HCT116 (cell line): ENCODE data around the gene C4A. TPM values are rescaled to one million over a fixed set of nuclear protein-coding genes. Genes with fewer than 3 reads are reported as not detected.

Source experiments
- ATAC-seq: fragments of 200-7000 bp; cut with Tn5 transposase; 2 replicates; pipeline ENCODE4 v1.9.1; 2020; ENCODE audit warnings: mild to moderate bottlenecking, moderate library complexity
- BruUV-seq: library from RNA; stranded (reverse); fragments of 400-500 nt; replicated peaks from 2 replicates; lab custom pipeline; 2021; lab: Mats Ljungman, UMichigan
- CTCF ChIA-PET: fragments of 300-600 bp; sonication (Branson Sonifier 250); formaldehyde crosslinking; loops from one replicate; lab custom pipeline; 2021; ENCODE audit warnings: antibody characterized with exemption; lab: Charles Lee
- POLR2A ChIA-PET: fragments of 300-600, 350-600 bp; sonication (Branson Sonifier 250); formaldehyde crosslinking; loops from one replicate; lab custom pipeline; 2021; ENCODE audit warnings: antibody characterized with exemption; lab: Charles Lee
- RAD21 ChIA-PET, 2 experiments: fragments of 300-600 bp; sonication (Branson Sonifier 250); formaldehyde crosslinking; loops; one replicate each; lab custom pipeline; 2023; ENCODE audit warnings: low total read pairs in 2 of 2; ENCODE audit not compliant: uncharacterized antibody in 2 of 2, unreplicated experiment in 2 of 2, low non-redundant PET in 1 of 2; lab: Charles Lee
- DNase-seq: peaks from one replicate; pipeline ENCODE4 v3.0.0-alpha.2; 2010; ENCODE audit warnings: low read depth, low spot score
- H2AFZ ChIP-seq: fragments of 200-600 bp; shearing (Covaris generic), sonication (generic); 2 replicates; pipeline ENCODE4 v1.6.1; 2017; ENCODE audit warnings: low read depth, mixed run types, mixed read lengths, antibody characterized with exemption, low read length; ENCODE audit not compliant: poor library complexity, severe bottlenecking
- H3K27ac ChIP-seq: 2 replicates; pipeline ENCODE4 v1.5.1; 2012; ENCODE audit warnings: low read depth, low read length
- H3K27me3 ChIP-seq: fragments of 200-600 bp; sonication (generic); 2 replicates; pipeline ENCODE4 v1.6.1; 2016; ENCODE audit warnings: mixed run types, low read length, mixed read lengths; ENCODE audit not compliant: insufficient read depth
- H3K36me3 ChIP-seq, 2 experiments: fragments of 200-500 bp in 1 of 2; fragments of 200-600 bp in 1 of 2; sonication (Bioruptor generic) in 1 of 2; sonication (generic) in 1 of 2; 2 replicates each; pipeline versions ENCODE4 v1.5.1 to v1.6.1; 2014 to 2016; ENCODE audit warnings: low read length in 2 of 2, inconsistent platforms in 1 of 2, mixed read lengths in 1 of 2, mixed run types in 1 of 2; ENCODE audit not compliant: insufficient read depth in 2 of 2, control insufficient read depth in 1 of 2
- H3K4me1 ChIP-seq, 2 experiments: fragments of 200-600 bp in 1 of 2; sonication (generic) in 1 of 2; 2 replicates each; pipeline versions ENCODE4 v1.5.1 to v1.6.1; 2012 to 2017; ENCODE audit warnings: low read length in 2 of 2, inconsistent platforms in 1 of 2, mild to moderate bottlenecking in 1 of 2, mixed read lengths in 1 of 2, mixed run types in 1 of 2, moderate library complexity in 1 of 2; ENCODE audit not compliant: insufficient read depth in 2 of 2, control insufficient read depth in 1 of 2
- H3K4me2 ChIP-seq: fragments of 200-600 bp; sonication (generic); 2 replicates; pipeline ENCODE4 v1.6.1; 2017; ENCODE audit warnings: mixed run types, low read length, mixed read lengths
- H3K4me3 ChIP-seq, 2 experiments: fragments of 200-600 bp in 1 of 2; sonication (generic) in 1 of 2; replicated peaks in 1 of 2; 2 replicates each; pipeline ENCODE4 v1.5.1; 2011 to 2016; ENCODE audit warnings: low read length in 2 of 2, control low read depth in 1 of 2, low read depth in 1 of 2, mild to moderate bottlenecking in 1 of 2, mixed read lengths in 1 of 2, mixed run types in 1 of 2
- H3K79me2 ChIP-seq: fragments of 200-600 bp; sonication (generic); 2 replicates; pipeline ENCODE4 v1.6.1; 2017; ENCODE audit warnings: mild to moderate bottlenecking, mixed run types, low read length, moderate library complexity, mixed read lengths; ENCODE audit not compliant: insufficient read depth
- H3K9ac ChIP-seq: fragments of 200-600 bp; sonication (generic); 2 replicates; pipeline ENCODE4 v1.6.1; 2016; ENCODE audit warnings: low read length, mixed read lengths
- H3K9me2 ChIP-seq: fragments of 200-600 bp; sonication (generic), shearing (Covaris generic); 2 replicates; pipeline ENCODE4 v1.6.1; 2017; ENCODE audit warnings: mixed run types, mild to moderate bottlenecking, moderate library complexity; ENCODE audit not compliant: insufficient read depth
- H3K9me3 ChIP-seq, 2 experiments: fragments of 200-500 bp in 1 of 2; fragments of 200-600 bp in 1 of 2; sonication (Bioruptor generic) in 1 of 2; sonication (generic) in 1 of 2; 2 replicates each; pipeline ENCODE4 v1.6.1; 2014 to 2017; ENCODE audit warnings: low read length in 2 of 2, mixed read lengths in 2 of 2, inconsistent platforms in 1 of 2, low read depth in 1 of 2, mild to moderate bottlenecking in 1 of 2, mixed run types in 1 of 2, moderate library complexity in 1 of 2; ENCODE audit not compliant: control insufficient read depth in 1 of 2, insufficient read depth in 1 of 2
- H4K20me1 ChIP-seq: fragments of 200-600 bp; sonication (generic), shearing (Covaris generic); 2 replicates; pipeline ENCODE4 v1.6.1; 2017; ENCODE audit warnings: mixed run types, mild to moderate bottlenecking, moderate library complexity; ENCODE audit not compliant: insufficient read depth
- CBX3 ChIP-seq: IDR thresholded peaks from 2 replicates; pipeline ENCODE4 v1.6.1; 2012; ENCODE audit warnings: low read depth
- CEBPB ChIP-seq: IDR thresholded peaks from 2 replicates; pipeline ENCODE4 v1.6.1; 2012; ENCODE audit warnings: low read depth
- EGR1 ChIP-seq: IDR thresholded peaks from 2 replicates; pipeline ENCODE4 v1.6.1; 2012; ENCODE audit warnings: low read depth
- EZH2 ChIP-seq: fragments of 200-600 bp; sonication (generic); IDR thresholded peaks from 2 replicates; pipeline ENCODE4 v1.6.1; 2017; ENCODE audit warnings: antibody characterized with exemption, mixed run types
- FOSL1 ChIP-seq: IDR thresholded peaks from 2 replicates; pipeline ENCODE4 v1.6.1; 2012; ENCODE audit warnings: low read depth
- JUND ChIP-seq: IDR thresholded peaks from 2 replicates; pipeline ENCODE4 v1.6.1; 2012
- MAX ChIP-seq: IDR thresholded peaks from 2 replicates; pipeline ENCODE4 v1.6.1; 2012
- POLR2A ChIP-seq: IDR thresholded peaks from 2 replicates; pipeline ENCODE4 v1.7.0; 2011; ENCODE audit warnings: borderline replicate concordance; ENCODE audit not compliant: insufficient read depth, insufficient read length; ENCODE audit errors: extremely low read depth
- POLR2AphosphoS5 ChIP-seq: IDR thresholded peaks from 2 replicates; pipeline ENCODE4 v1.6.1; 2011; ENCODE audit warnings: mild to moderate bottlenecking, low read depth, low read length, moderate library complexity
- REST ChIP-seq: IDR thresholded peaks from 2 replicates; pipeline ENCODE4 v1.6.1; 2012; ENCODE audit warnings: low read depth
- SIN3A ChIP-seq: IDR thresholded peaks from 2 replicates; pipeline ENCODE4 v1.6.1; 2012; ENCODE audit warnings: low read depth
- TCF7L2 ChIP-seq: IDR thresholded peaks from 2 replicates; pipeline ENCODE4 v1.7.0; 2011; ENCODE audit warnings: borderline replicate concordance, inconsistent platforms; ENCODE audit not compliant: insufficient read depth, insufficient read length; ENCODE audit errors: extremely low read depth
- ZNF274 ChIP-seq: fragments of 200-500 bp; sonication (Bioruptor generic); IDR thresholded peaks from 2 replicates; pipeline ENCODE4 v1.6.1; 2014; ENCODE audit warnings: mild to moderate bottlenecking, low read depth, low read length, inconsistent platforms
- intact Hi-C: fragments of 100-400 bp; cut with micrococcal nuclease; formaldehyde crosslinking; loops from 2 replicates; pipeline ENCODE4 v1.10.0; 2022
- total RNA-seq: library from RNA; stranded (reverse); gene quantifications from one replicate; pipeline ENCODE4 v1.2.1, GENCODE V29; 2021; ENCODE audit not compliant: unreplicated experiment

The C4A gene
- total RNA-seq, 1 experiment from 2014 or later, result 5.1 TPM

- Histone ChIP-seq H3K9ac (no peak overlapping the region), H3K9me3 (no peaks in the 10 kb centered on the region), H3K4me2 (peak overlapping the region; percentile 47), H4K20me1 (no peaks in the 10 kb centered on the region), H3K4me1 (peaks cover 7 to 31% of the 10 kb centered on the region in 2 experiments; a peak in 3 of 4 replicates), H3K4me3 (no peak overlapping the region), H3K79me2 (no peaks in the 10 kb centered on the region), H3K27ac (no peak overlapping the region), H3K9me2 (no peaks in the 10 kb centered on the region; the same call in 1 of the 2 replicates), H2AFZ (no peak overlapping the region), H3K27me3 (no peaks in the 10 kb centered on the region), H3K36me3 (peaks cover 11 to 26% of the 10 kb centered on the region in 2 experiments)
- ChIA-PET CTCF (no interaction called here), POLR2A (interaction anchor here (0.7 kb wide), 1 partner anchor 10 kb away, joined by 3 read pairs; the partner anchor contains the start of genes NELFE and SKIC2), RAD21 (no interaction called here)
- intact Hi-C loops, result no loop called here
- TF ChIP-seq TCF7L2, result no peak
- no peak for TF ChIP-seq EGR1
- TF ChIP-seq POLR2AphosphoS5, result peak; percentile 57
- peak; percentile 73 for TF ChIP-seq CEBPB
- TF ChIP-seq MAX, result peak; percentile 49; the same call in 1 of the 2 replicates
- no peak for TF ChIP-seq CBX3
- no peak for TF ChIP-seq POLR2A
- TF ChIP-seq ZNF274, result no peak
- BruUV-seq, result TSS peak; percentile 12
- ATAC-seq (peak; percentile 34), DNase-seq (no peak)
These were observed 33.0 kb upstream of the C4A start for GRCh38 chr6:31948753-31949413.

GRCh38 chr6:31949926-31950548 lies 31.8 kb upstream of the C4A start:
- POLR2A ChIA-PET, result no interaction called here
- H3K36me3 ChIP-seq, result peaks cover 19 to 36% of the 10 kb centered on the region in 2 experiments
- peaks cover 7 to 26% of the 10 kb centered on the region in 2 experiments; a peak in 3 of 4 replicates for H3K4me1 ChIP-seq
- no peaks in the 10 kb centered on the region for H4K20me1 ChIP-seq
- no peak overlapping the region for H3K4me2 ChIP-seq
- intact Hi-C loops, result no loop called here
- H3K79me2 ChIP-seq, result no peaks in the 10 kb centered on the region
- H3K4me3 ChIP-seq, result no peak overlapping the region
- no TSS peak for BruUV-seq
- no peak overlapping the region for H3K27ac ChIP-seq
- CTCF ChIA-PET, result no interaction called here
- RAD21 ChIA-PET, result no interaction called here
- DNase-seq (no peak), ATAC-seq (no peak)
- no peaks in the 10 kb centered on the region for H3K27me3 ChIP-seq
- H3K9me2 ChIP-seq, result no peaks in the 10 kb centered on the region; the same call in 1 of the 2 replicates
- no peaks in the 10 kb centered on the region for H3K9me3 ChIP-seq
- no peak overlapping the region for H2AFZ ChIP-seq
- no peak overlapping the region for H3K9ac ChIP-seq
- TF ChIP-seq REST (no peak), FOSL1 (no peak), MAX (no peak), JUND (no peak), EZH2 (no peak), SIN3A (no peak), POLR2AphosphoS5 (no peak), POLR2A (no peak)
